GM19351 (cell line): ENCODE data around the gene MRPS11.
"Not testable (repeated sequence)": the region's sequence is repeated elsewhere in the genome, so short reads cannot be mapped to it uniquely, and the experiment has no call there.

Experiments
- ATAC-seq: cut with Tn5 transposase; IDR thresholded peaks from one replicate; pipeline ENCODE4 v1.9.1; 2021; ENCODE audit warnings: mild to moderate bottlenecking, moderate library complexity; ENCODE audit not compliant: unreplicated experiment

MRPS11 gene

DNA sequence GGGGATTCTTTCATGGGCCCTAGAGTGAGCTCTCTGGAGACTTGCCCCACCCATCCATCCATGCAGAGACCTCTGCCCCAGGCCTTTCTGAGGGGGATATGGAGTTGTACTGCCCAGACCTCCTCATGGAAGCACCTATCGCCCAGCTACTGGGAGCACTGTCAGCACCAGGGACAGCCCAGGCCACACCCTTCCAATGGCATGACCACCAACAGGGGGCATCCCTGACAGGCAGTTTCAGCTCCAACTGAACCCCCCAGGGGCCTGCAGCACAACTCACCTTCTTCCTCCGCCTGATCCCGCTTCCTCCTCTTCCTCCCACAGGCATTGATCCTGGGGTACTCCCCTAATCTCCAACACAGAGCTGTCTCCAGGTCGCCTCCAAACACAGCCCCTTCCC lies 21.8 kb downstream of the MRPS11 start:
- no peak for ATAC-seq

DNA sequence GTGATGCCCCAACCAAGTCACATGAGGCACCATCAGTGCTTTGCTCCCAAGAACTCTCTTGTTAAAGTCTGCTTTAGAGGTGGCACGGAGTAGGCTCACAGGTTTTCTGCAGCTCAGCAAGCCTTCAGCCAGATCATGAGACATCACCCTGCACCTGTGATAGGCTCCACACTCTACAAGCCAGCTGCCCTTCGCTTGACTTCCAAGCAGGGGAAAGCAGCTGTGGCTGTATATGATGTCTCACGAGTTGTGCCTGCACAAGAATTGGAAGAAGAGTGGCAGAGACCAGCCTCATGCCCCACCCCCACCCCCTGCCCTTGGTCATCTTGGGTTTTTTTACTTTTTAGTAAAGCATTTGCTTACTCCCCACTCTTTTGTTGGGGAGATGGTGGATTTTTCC lies 22.5 kb downstream of the MRPS11 start:
- no peak for ATAC-seq

DNA sequence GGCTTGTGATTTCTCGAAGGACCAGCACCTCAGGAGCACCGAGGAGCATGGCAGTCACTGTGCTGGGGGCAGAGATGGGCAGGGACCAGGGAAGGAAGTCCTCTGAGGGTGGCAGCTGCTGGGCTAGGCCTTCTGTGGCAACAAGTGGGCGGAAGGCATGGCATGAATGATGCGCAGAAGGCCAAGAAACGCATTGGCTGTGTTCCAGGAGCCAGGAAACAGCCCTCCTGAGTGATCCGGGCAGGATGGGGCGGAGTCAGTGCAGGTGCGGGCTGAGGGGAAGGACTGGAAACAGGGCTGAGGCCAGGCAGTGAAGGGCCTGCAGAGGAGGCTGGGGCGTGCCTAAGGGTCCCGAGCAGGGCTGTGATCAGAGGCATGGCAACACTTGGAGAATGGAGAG lies 23.6 kb downstream of the MRPS11 start:
- no peak for ATAC-seq

DNA sequence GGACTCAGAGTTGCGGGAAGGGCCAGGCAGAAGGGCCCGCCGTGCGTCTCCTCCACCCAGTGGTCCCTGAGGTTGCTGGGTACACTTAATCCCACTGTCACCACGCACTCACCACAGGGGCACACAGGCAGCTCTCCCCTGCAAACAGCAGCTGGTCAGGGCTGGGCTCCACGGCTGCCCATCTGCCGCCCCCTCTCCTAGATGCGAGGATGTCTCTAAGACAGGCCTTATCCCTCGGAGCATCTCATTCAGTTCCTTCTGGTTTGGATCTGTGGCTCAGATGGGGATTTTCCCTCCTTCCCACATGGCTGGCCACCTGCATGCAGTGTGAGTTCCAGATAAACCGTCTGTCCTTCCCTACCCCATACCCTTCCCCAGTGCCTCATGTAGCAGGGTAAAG lies 26.3 kb downstream of the MRPS11 start:
- no peak for ATAC-seq

DNA sequence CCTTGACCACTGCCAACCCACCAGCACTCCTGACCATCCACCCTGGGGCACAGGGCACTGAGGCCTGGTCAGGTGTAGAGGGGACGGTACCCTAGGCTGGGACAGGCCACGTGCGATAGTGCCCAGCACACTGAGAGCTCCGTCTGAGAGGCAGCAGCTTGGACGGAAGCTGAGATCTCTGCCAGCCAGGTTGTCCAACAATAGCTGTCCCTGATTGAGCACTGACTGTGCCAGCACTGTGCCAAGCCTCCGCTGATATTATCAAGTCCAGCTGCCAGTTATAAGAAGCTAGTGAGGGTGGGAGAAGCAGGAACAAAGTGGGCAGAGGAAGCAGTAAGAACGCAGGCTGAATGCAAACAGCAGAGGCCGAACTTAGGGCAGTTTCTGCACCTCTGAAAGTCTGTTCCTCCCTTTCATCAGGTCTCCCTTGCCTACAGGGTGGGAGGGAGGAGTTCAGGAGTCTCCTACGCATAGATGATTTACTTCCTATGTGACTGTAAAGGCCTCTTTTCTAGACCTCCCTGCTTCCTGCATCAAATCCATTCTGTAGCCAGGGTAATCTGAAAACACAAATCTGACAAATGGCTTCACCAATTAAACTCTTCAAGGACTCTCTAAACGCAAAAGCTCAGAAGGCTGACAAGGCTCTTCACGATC lies 29.7 kb downstream of the MRPS11 start:
- ATAC-seq = no peak

DNA sequence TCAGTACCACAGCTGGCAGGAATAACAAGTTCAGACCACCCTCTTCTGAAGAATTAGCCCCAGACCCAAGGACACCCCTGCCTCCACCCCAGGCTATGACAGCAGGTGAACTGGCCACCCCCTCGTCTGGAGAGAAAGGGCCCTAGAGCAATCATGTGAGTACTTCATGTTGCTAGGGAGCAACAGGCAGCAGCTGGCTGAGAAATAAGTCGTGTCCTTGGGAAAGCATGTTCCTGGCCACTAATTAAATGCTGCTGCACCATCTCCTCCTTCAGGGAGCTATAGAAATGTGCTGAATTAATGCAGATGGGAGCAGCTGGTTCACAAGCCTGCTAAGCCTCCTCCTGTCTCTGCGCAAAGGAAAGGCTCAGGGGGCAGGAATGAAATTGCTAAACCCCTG lies 31.5 kb downstream of the MRPS11 start:
- ATAC-seq = no peak

DNA sequence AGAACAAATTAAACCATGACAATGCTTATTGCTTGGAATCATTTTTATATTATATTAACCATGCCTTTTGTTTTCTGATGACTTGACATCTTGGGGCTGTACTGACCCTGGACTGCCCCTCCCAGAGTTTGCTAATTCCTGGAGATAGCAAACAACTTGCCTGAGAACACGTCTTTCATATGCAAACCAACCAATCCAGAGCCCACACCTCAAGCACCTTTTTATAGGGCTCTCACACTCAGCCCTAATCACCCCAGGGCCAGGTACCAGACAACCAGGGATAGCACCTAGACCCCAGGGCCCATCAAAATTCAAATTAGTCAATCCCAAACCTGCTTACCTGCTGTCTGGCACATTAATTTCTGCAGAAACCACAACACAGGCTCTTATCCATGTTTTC lies 36.9 kb downstream of the MRPS11 start:
- ATAC-seq = no peak

DNA sequence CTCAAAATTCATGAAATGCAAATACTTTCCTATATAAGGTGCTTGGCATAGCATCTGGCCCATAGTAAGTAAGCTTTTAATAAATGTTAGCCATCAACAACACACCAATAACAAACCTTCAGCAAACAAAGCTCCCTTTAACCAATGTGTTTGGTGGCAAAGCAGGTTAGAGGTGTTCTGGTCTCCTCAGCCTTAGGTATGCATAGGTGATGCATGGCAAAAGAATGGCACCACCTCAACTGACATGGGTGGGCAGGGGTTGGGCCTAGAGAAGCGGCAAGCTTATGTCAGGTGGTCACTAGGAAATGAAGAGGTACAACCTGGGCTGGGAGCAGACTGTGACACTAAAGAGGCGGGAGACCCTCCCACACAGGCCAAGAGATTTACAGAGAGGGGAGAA lies 38.2 kb downstream of the MRPS11 start:
- ATAC-seq = no peak

DNA sequence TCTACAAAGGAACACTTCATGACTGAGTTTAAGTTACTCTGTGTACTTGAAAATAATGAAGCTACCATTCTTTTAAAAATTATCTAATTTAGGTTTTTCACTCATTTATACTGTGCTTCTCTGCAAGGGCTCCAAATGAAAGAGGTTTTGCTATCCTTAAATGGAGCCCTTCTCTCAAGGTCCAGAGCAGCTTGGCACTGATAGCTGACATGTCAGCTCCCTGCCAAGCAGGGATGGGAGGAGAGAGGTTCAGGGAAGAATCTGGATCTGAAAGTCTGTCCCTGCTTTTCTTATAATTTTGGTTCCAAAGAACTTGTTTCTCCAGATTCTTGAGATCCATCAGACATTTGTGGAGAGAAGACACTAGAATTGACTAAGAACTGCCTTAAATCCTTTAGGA lies 39.1 kb downstream of the MRPS11 start:
- ATAC-seq = no peak

DNA sequence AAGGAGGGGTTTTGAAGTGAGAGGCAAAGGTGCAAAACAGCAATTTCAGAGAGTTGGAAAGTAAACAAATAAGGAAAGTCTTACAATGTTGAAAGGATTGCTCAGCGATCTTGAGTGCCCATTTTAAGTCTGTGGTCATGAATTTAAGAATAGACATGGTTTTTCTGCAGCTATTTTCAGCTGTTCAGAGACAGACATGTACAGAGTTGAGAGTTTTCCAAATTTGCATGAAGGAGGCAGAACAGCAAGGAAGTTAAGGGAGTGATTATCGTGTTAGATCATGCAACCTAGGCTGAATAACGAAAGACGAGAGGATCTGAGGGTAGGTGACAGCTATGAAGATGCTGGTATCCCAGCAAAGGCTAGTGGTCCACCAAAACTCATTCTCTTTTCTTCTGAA lies 41.8 kb downstream of the MRPS11 start:
- ATAC-seq = no peak

DNA sequence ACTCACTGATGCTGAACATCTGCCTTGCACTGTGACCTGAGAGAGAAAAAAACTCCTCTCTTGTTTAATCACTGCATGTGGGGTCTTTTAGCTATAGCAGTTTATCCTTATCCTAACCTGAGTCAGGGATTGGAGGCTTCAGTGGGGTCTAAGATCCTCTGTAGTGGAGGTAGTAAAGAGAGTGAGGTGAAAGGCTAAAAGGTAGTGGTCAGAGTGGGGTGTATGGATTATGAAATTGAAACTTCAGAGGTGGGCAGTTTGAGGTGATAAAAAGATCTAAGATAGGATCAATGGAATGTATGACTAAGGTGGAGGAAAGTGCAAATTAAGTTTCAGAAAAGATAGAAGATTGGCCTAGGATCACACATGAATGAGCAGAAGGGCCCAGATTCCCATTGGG lies 42.5 kb downstream of the MRPS11 start:
- ATAC-seq = peak; percentile 53

DNA sequence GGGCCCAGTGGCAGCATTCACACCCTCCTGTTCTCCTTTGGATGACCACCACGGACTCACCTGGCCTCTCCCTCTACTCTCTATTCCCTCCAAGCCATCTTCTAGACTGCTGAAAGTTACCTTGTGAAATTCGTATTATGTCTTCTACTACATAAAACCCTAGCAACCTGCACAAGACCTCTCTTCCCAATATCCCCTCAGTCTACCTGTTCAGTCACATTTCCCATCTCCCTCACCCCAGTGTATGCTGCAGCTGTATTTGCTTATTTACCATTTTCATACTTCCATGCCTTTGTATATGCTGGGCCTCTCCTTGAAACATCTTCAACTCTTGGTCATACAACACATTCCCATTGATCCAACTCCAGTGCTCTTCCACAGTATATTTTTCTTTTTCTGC lies 43.7 kb downstream of the MRPS11 start:
- ATAC-seq = no peak

DNA sequence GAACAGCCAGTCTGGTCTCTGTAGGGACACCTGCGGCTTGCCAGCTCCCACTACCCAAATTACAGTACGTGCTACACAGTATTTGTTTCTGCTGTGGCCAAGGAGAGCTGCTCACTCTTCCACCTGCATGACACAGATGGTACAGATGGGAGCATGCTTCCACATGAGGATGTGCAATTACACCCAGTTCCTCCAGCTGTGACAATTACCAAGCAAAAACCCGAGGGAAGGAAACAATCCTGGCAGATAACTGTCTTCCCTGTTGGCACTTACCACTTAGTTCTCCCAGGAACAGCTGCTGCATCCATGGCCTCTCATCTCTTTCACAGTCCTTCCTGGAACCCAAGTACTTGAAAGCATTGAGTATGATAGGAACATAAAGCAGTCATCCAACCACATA lies 44.6 kb downstream of the MRPS11 start:
- ATAC-seq = no peak

DNA sequence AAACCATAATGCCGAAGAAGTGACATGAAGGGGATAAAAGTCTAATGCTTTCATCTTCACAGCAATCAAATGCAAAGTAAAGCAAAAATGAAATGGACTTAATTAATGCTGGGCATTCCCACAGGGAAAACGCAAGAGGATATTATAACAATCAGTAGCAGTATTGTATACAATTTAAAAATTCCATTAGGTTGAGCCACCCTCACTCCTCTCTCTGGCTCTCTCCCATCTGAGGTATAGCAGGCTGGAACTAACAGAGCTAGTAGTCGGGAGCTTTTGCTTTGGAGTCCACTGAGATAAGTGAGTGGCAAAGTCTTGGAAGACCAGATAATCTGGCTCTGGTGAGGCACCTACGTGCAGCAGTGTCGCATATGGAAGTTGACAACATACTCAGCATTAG lies 45.1 kb downstream of the MRPS11 start:
- ATAC-seq = no peak

DNA sequence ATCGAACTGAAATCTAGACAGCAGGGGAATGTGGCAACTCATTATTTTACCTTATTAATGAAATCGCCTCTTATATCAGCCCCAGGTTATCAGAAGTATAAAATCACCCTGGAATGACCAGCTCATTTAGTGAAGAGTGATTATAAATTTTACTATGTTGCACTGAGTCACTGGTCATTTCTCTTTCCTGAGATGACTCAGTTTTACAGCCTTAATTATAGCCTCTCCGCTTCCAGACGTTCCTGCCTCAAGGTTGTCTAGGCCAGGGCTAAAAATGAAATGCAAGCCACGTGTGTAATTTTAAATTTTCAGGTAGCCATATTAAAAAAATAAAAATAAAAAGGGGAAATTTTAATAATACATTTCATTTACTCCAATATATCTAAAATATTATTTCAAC lies 45.7 kb downstream of the MRPS11 start:
- no peak for ATAC-seq

DNA sequence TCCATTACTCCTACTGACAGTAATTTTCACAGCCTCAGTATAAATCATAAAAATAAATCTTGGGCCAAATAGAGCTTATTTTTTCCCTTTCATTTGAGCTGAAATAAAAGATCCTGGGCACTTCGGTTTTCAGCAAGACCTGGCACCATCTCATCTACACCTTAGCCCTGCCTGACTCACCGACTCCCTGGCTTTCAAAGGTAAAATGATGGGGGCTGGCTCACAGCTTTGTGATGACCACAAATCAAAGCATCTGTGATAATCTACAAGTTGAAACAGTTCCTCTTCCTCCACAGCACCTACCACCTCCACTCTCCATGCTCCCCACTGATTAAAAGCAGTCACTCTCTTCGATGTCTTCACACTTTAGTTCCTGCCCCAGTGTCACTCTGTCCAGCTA lies 51.4 kb downstream of the MRPS11 start:
- no peak for ATAC-seq

DNA sequence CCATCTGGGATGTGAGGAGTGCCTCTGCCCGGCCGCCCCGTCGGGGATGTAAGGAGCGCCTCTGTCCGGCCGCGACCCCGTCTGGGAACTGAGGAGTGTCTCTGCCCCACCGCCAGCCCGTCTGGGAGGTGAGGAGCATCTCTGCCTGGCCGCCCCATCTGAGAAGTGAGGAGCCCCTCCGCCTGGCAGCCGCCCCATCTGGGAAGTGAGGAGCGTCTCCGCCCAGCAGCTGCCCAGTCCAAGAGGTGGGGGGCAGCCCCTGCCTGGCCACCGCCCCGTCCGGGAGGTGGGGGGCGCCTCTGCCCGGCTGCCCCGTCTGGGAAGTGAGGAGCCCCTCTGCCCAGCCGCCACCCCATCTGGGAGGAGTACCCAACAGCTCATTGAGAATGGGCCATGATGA lies 56.6 kb downstream of the MRPS11 start:
- ATAC-seq = not testable (repeated sequence)

DNA sequence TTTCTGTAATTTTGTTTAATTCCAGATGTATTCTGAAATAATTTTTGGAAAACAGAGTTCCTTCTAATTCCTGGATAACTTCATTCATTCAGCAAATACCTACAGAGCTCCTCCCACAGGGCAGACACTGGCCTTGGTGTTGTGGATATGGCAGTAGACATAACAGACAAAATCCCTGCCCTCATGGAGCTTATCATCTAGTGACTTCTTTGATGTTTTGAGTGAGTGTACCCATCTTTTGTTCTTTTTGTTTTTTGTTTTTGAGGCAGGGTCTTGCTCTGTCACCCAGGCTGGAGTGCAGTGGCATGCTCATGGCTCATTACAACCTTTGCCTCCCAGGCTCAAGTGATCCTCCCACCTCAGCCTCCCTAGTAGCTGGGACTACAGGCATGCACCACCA lies 57.9 kb downstream of the MRPS11 start:
- no peak for ATAC-seq

DNA sequence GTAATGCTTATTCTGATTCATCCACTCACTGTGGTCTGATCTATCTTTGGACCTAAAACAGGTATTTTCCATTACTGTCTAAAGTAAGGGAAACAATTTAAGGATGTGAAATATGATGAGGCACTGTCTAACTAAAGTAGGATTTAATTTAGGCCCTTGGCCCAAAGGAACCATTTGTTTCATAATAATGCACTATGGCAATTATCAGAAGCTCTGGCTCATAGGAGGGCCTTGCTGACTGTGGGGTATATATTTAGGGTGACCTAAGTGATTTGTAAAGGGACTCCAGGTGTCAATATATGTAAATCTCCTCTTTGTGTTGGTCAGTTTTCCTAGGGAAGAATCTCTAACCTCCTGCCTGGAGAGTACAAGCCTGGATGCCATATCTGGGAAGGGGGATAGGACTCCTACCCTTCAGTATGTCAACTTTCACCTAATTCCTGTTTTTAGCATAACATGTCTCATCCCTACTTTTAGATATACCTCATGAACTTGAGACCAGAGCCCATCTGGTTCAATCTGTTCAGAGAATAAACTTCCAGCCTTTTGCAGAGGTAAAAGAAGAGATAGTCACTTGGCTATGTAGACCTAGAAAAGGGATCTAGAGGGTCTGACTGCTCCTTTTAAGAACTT lies 58.9 kb downstream of the MRPS11 start:
- ATAC-seq = no peak

DNA sequence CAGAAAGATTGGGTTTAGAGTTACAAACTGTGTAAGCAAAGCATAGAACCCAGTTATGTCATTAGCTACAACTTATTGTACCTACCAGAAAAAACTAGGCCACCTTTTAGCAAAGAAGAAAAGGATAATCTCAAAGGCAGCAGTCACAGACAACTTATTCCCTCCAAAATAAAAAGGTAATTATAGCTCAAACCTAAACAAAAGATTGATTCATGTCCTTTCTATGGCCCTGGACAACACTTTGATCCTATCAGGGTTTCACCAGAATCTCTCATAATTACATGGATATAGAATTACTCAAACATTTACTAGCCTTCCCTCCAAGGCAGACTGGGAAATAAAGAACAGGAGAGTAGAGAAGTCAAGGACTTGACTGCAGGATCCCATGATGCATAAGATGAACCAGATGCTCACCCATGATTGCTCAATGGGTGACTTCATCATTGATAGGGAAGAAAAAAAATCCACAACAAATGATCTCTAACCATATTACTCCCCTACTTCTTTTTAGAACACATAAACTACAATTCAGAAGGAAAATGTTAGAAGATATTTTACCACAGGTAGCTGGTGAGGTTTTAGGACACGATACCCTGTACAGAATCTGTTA lies 61.6 kb downstream of the MRPS11 start:
- no peak for ATAC-seq
